Loucy (cell line): ENCODE measurements around the gene STK33.

Experiments used
- H2AFZ ChIP-seq: fragments of 200-600 bp; sonication (generic); 2 replicates; pipeline ENCODE4 v1.6.0; 2016; ENCODE audit warnings: antibody characterized with exemption, mild to moderate bottlenecking, low read length, moderate library complexity
- H3F3A ChIP-seq: fragments of 200-600 bp; 2 replicates; pipeline ENCODE4 v1.6.0; 2016; ENCODE audit warnings: antibody characterized with exemption, low read depth, mild to moderate bottlenecking
- H3K27me3 ChIP-seq: fragments of 200-600 bp; sonication (generic); 2 replicates; pipeline ENCODE4 v1.6.1; 2014; ENCODE audit warnings: low read length, mild to moderate bottlenecking; ENCODE audit not compliant: insufficient read depth, poor library complexity, severe bottlenecking
- H3K36me3 ChIP-seq: fragments of 200-600 bp; sonication (generic); 2 replicates; pipeline ENCODE4 v1.6.1; 2016; ENCODE audit warnings: low read length; ENCODE audit not compliant: insufficient read depth
- H3K4me1 ChIP-seq: fragments of 200-600 bp; sonication (generic); 2 replicates; pipeline ENCODE4 v1.5.1; 2014; ENCODE audit warnings: low read length, mild to moderate bottlenecking; ENCODE audit not compliant: insufficient read depth, poor library complexity, severe bottlenecking
- H3K4me2 ChIP-seq: fragments of 200-600 bp; sonication (generic); 2 replicates; pipeline ENCODE4 v1.6.0; 2014; ENCODE audit warnings: antibody characterized with exemption, low read length, low read depth, mild to moderate bottlenecking; ENCODE audit not compliant: poor library complexity, severe bottlenecking
- H3K4me3 ChIP-seq: fragments of 200-600 bp; sonication (generic); 2 replicates; pipeline ENCODE4 v1.5.1; 2014; ENCODE audit warnings: low read length, mild to moderate bottlenecking, mixed read lengths; ENCODE audit not compliant: poor library complexity, severe bottlenecking
- H3K79me2 ChIP-seq: fragments of 200-600 bp; sonication (generic); 2 replicates; pipeline ENCODE4 v1.6.1; 2014; ENCODE audit warnings: low read length; ENCODE audit not compliant: insufficient read depth
- H3K9ac ChIP-seq: fragments of 200-600 bp; sonication (generic); 2 replicates; pipeline ENCODE4 v1.6.0; 2014; ENCODE audit warnings: mild to moderate bottlenecking, low read depth, low read length, moderate library complexity; ENCODE audit not compliant: poor library complexity, severe bottlenecking
- H3K9me2 ChIP-seq: fragments of 200-600 bp; sonication (generic); replicated peaks from 2 replicates; pipeline ENCODE4 v1.6.1; 2016; ENCODE audit warnings: low read depth, low read length, mixed read lengths
- H3K9me3 ChIP-seq: fragments of 200-600 bp; sonication (generic); 2 replicates; pipeline ENCODE4 v1.6.1; 2014; ENCODE audit warnings: mild to moderate bottlenecking, antibody characterized with exemption, low read length, low read depth; ENCODE audit not compliant: insufficient read depth
- H4K20me1 ChIP-seq: fragments of 200-600 bp; sonication (generic); 2 replicates; pipeline ENCODE4 v1.6.0; 2014; ENCODE audit warnings: antibody characterized with exemption, low read length, mild to moderate bottlenecking; ENCODE audit not compliant: insufficient read depth, poor library complexity, severe bottlenecking
- CTCF ChIP-seq: fragments of 200-600 bp; sonication (generic); conservative IDR thresholded peaks from 2 replicates; pipeline ENCODE4 v1.5.1; 2014; ENCODE audit warnings: mild to moderate bottlenecking, antibody characterized with exemption, low read length
- EZH2phosphoT487 ChIP-seq: fragments of 200-600 bp; IDR thresholded peaks from 2 replicates; pipeline ENCODE4 v1.6.1; 2018; ENCODE audit warnings: antibody characterized with exemption, mild to moderate bottlenecking, moderate library complexity, borderline replicate concordance

Gene STK33

GRCh38 chr11:8408151-8408941 is 185.7 kb downstream of the STK33 start:
- H4K20me1 ChIP-seq = no peaks in the 10 kb centered on the region
- H3K79me2 ChIP-seq = no peaks in the 10 kb centered on the region
- H3K4me3 ChIP-seq = no peak overlapping the region
- H3K27me3 ChIP-seq = no peaks in the 10 kb centered on the region
- no peaks in the 10 kb centered on the region for H3K9me3 ChIP-seq
- H3K36me3 ChIP-seq = peaks cover 4% of the 10 kb centered on the region; the same call in 1 of the 2 replicates
- no peak overlapping the region for H2AFZ ChIP-seq
- no peak for TF ChIP-seq CTCF
- no peak for TF ChIP-seq EZH2phosphoT487
- H3K9ac ChIP-seq = no peak overlapping the region
- no peaks in the 10 kb centered on the region for H3K4me1 ChIP-seq
- no peaks in the 10 kb centered on the region for H3F3A ChIP-seq
- H3K4me2 ChIP-seq = no peak overlapping the region
- H3K9me2 ChIP-seq = no peaks in the 10 kb centered on the region

- Histone ChIP-seq H3K9ac (no peak overlapping the region), H3K79me2 (no peaks in the 10 kb centered on the region), H4K20me1 (no peaks in the 10 kb centered on the region), H3F3A (no peaks in the 10 kb centered on the region), H2AFZ (no peak overlapping the region), H3K27me3 (no peaks in the 10 kb centered on the region), H3K9me2 (no peaks in the 10 kb centered on the region), H3K4me2 (no peak overlapping the region), H3K4me1 (no peaks in the 10 kb centered on the region), H3K4me3 (no peak overlapping the region), H3K9me3 (no peaks in the 10 kb centered on the region), H3K36me3 (no peaks in the 10 kb centered on the region)
- no peak for TF ChIP-seq EZH2phosphoT487
- no peak for TF ChIP-seq CTCF
Measured at GRCh38 chr11:8403310-8403709, 190.7 kb downstream of the STK33 start.

DNA sequence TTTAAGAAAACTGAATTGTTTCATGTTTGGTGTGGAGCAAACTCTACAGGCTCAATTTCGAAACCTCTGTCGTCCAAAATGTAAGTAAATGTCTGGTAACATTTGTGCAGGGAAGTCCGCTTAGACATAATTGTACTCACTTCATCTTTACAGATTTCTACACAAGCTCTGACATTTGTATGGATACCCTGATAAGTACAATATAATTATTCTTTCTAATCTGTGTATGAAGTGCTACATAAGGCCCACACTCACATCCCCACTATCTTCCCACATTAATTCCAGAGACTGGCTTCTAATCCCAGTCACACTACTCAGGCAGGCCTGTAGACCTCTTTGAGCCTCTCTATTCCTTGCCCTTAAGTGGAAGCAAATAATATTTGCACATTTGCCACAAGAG is 201.1 kb downstream of the STK33 start:
- H3K36me3 ChIP-seq = peaks cover 5% of the 10 kb centered on the region; the same call in 1 of the 2 replicates
- H2AFZ ChIP-seq = no peak overlapping the region
- H3K4me3 ChIP-seq = no peak overlapping the region
- H3K79me2 ChIP-seq = no peaks in the 10 kb centered on the region
- no peak overlapping the region for H3K4me2 ChIP-seq
- H4K20me1 ChIP-seq = no peaks in the 10 kb centered on the region
- no peak for TF ChIP-seq CTCF
- H3K27me3 ChIP-seq = no peaks in the 10 kb centered on the region
- no peaks in the 10 kb centered on the region for H3K9me2 ChIP-seq
- no peaks in the 10 kb centered on the region for H3F3A ChIP-seq
- H3K9me3 ChIP-seq = no peaks in the 10 kb centered on the region
- H3K4me1 ChIP-seq = no peaks in the 10 kb centered on the region
- H3K9ac ChIP-seq = no peak overlapping the region
